Measurements from ENCODE around the gene SPPL2C.

The SPPL2C gene

GRCh38 chr17:45886852-45887251 lies 42.2 kb downstream of the SPPL2C start:
- TF ChIP-seq CTCF (conservative IDR thresholded peaks at IDR 0.05; ENCODE audit: control insufficient read depth, insufficient read depth, low read depth, low read length): no peak
- no peak for DNase-seq (ENCODE audit: low read depth)
- no peak overlapping the region for H3K4me3 ChIP-seq (ENCODE audit: control insufficient read depth, low read depth, low read length)

GRCh38 chr17:45888392-45888791 lies 43.7 kb downstream of the SPPL2C start:
- H3K4me3 ChIP-seq (ENCODE audit: control insufficient read depth, low read depth, low read length): no peak overlapping the region
- no peak for TF ChIP-seq CTCF (conservative IDR thresholded peaks at IDR 0.05; ENCODE audit: control insufficient read depth, insufficient read depth, low read depth, low read length)
- no peak for DNase-seq (ENCODE audit: low read depth)

- TF ChIP-seq CTCF (conservative IDR thresholded peaks at IDR 0.05; ENCODE audit: control insufficient read depth, insufficient read depth, low read depth, low read length): peak; percentile 2
- DNase-seq (ENCODE audit: low read depth): no peak
- no peak overlapping the region for H3K4me3 ChIP-seq (ENCODE audit: control insufficient read depth, low read depth, low read length)
Observed at GRCh38 chr17:45889579-45889978, 44.9 kb downstream of the SPPL2C start.

GRCh38 chr17:45893725-45894021 lies 49.0 kb downstream of the SPPL2C start:
- no peak for TF ChIP-seq CTCF (conservative IDR thresholded peaks at IDR 0.05; ENCODE audit: control insufficient read depth, insufficient read depth, low read depth, low read length)
- DNase-seq (ENCODE audit: low read depth): no peak
- H3K4me3 ChIP-seq (ENCODE audit: control insufficient read depth, low read depth, low read length): peak overlapping the region; percentile 48

GRCh38 chr17:45894022-45894784 lies 49.5 kb downstream of the SPPL2C start, which contains the start of gene MAPT:
MAPT (plus strand) TSS chr17:45894554; CDS start chr17:45962338, 67,784 bp downstream.
- H3K4me3 ChIP-seq (ENCODE audit: control insufficient read depth, low read depth, low read length): peak within 1 kb of the TSS; percentile 48
- peak; percentile 89 for DNase-seq (ENCODE audit: low read depth)
- peak; percentile 49 for TF ChIP-seq CTCF (conservative IDR thresholded peaks at IDR 0.05; ENCODE audit: control insufficient read depth, insufficient read depth, low read depth, low read length)

- H3K4me3 ChIP-seq (ENCODE audit: control insufficient read depth, low read depth, low read length): peak overlapping the region; percentile 47
- DNase-seq (ENCODE audit: low read depth): no peak
- no peak for TF ChIP-seq CTCF (conservative IDR thresholded peaks at IDR 0.05; ENCODE audit: control insufficient read depth, insufficient read depth, low read depth, low read length)
Observed at GRCh38 chr17:45895304-45895968, 50.8 kb downstream of the SPPL2C start.

All from fibroblast of mammary gland (primary cell).